ENCODE measurements around the gene MRGPRD.

- TF ChIP-seq, protein P1, sequence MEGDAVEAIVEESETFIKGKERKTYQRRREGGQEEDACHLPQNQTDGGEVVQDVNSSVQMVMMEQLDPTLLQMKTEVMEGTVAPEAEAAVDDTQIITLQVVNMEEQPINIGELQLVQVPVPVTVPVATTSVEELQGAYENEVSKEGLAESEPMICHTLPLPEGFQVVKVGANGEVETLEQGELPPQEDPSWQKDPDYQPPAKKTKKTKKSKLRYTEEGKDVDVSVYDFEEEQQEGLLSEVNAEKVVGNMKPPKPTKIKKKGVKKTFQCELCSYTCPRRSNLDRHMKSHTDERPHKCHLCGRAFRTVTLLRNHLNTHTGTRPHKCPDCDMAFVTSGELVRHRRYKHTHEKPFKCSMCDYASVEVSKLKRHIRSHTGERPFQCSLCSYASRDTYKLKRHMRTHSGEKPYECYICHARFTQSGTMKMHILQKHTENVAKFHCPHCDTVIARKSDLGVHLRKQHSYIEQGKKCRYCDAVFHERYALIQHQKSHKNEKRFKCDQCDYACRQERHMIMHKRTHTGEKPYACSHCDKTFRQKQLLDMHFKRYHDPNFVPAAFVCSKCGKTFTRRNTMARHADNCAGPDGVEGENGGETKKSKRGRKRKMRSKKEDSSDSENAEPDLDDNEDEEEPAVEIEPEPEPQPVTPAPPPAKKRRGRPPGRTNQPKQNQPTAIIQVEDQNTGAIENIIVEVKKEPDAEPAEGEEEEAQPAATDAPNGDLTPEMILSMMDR (conservative IDR thresholded peaks at IDR 0.05; ENCODE audit: low read depth in 2 of 2): no peak
- no peak for TF ChIP-seq EZH2 (IDR thresholded peaks at IDR 0.05; ENCODE audit: low read depth, unreplicated experiment)
- TF ChIP-seq ZNF114 (CRISPR knock-in tag; IDR thresholded peaks at IDR 0.05): no peak
- TF ChIP-seq REST (IDR thresholded peaks at IDR 0.05; ENCODE audit: unreplicated experiment): no peak
- no peak for TF ChIP-seq EZH2phosphoT487 (IDR thresholded peaks at IDR 0.05; ENCODE audit: unreplicated experiment)
- no peak for TF ChIP-seq CREB1 (CRISPR knock-in tag; IDR thresholded peaks at IDR 0.05; ENCODE audit: low read depth)
- TF ChIP-seq POLR2AphosphoS5 (IDR thresholded peaks at IDR 0.05; ENCODE audit: low read depth): no peak
- no peak for TF ChIP-seq STAT1 (IDR thresholded peaks at IDR 0.05; ENCODE audit: unreplicated experiment)
- TF ChIP-seq NANOG (IDR thresholded peaks at IDR 0.05; ENCODE audit: borderline replicate concordance): no peak
Measured at GRCh38 chr11:69003301-69003865, 22.6 kb upstream of the MRGPRD start.

Measured in GM23338 (cell line).